ENCODE measurements around the gene AHDC1.

DNA sequence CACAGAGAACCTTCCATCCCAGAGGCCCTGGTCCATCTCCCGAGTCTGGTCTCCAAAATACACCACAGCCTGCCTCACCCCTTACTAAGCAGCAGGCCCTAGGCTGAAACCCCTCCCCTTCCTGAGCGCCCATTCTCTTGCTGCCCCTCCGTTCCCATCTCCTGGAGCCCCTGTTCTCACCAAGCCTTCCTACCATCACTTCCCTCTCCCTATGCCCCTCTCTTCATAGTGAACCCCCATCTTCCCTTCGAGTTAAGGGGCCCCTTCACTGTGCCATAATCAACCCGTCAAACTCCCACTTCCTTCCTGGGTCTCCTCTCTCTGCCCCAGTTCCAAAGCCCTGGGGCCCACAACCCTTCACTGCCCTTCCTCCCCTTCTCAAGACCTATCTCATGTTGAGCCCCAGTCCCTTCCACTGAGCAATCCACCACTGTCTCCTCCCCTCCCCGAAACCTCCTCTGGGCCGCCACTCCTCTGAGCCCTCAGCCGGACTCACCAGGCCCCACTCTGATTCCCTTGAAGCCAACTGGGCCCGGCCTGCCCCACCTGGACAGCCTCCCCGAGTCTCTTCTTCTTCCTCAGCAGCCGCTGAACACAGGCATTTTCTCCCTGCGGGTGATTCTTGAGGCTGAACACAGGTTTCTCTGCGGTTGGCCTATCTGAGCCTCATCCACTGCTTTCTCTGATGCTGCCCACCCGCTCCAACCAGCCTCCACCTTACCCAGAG is 71.8 kb downstream of the AHDC1 start:
- TF ChIP-seq, protein P1, sequence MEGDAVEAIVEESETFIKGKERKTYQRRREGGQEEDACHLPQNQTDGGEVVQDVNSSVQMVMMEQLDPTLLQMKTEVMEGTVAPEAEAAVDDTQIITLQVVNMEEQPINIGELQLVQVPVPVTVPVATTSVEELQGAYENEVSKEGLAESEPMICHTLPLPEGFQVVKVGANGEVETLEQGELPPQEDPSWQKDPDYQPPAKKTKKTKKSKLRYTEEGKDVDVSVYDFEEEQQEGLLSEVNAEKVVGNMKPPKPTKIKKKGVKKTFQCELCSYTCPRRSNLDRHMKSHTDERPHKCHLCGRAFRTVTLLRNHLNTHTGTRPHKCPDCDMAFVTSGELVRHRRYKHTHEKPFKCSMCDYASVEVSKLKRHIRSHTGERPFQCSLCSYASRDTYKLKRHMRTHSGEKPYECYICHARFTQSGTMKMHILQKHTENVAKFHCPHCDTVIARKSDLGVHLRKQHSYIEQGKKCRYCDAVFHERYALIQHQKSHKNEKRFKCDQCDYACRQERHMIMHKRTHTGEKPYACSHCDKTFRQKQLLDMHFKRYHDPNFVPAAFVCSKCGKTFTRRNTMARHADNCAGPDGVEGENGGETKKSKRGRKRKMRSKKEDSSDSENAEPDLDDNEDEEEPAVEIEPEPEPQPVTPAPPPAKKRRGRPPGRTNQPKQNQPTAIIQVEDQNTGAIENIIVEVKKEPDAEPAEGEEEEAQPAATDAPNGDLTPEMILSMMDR (IDR thresholded peaks at IDR 0.05), result no peak
- no peak for TF ChIP-seq POLR2A (IDR thresholded peaks at IDR 0.05; ENCODE audit: low read depth)
- no peak for TF ChIP-seq EP300 (IDR thresholded peaks at IDR 0.05)
- TF ChIP-seq POLR2AphosphoS5 (IDR thresholded peaks at IDR 0.05), result no peak

Data from esophagus muscularis mucosa (tissue), 4 donors.